ENCODE measurements around the gene GPR68. TPM values are rescaled to one million over a fixed set of nuclear protein-coding genes. Genes with fewer than 3 reads are reported as not detected.
"Not testable (repeated sequence)": the region's sequence is repeated elsewhere in the genome, so short reads cannot be mapped to it uniquely, and the experiment has no call there.

The GPR68 gene
- total RNA-seq, 1 donor from 2014 or later: 1.1 TPM

- DNase-seq (ENCODE audit: low read depth): no peak
- TF ChIP-seq CTCF (conservative IDR thresholded peaks at IDR 0.05; ENCODE audit: low read depth, low read length): no peak
- no peak overlapping the region for H3K4me3 ChIP-seq (ENCODE audit: low read depth, low read length)
Observed at GRCh38 chr14:91231446-91231845, 13.1 kb downstream of the GPR68 start.

- TF ChIP-seq CTCF (conservative IDR thresholded peaks at IDR 0.05; ENCODE audit: low read depth, low read length): no peak
- H3K4me3 ChIP-seq (ENCODE audit: low read depth, low read length): no peak overlapping the region
- DNase-seq (ENCODE audit: low read depth): no peak
Observed at GRCh38 chr14:91230397-91231035, 14.0 kb downstream of the GPR68 start.

- TF ChIP-seq CTCF (conservative IDR thresholded peaks at IDR 0.05; ENCODE audit: low read depth, low read length): no peak
- no peak for DNase-seq (ENCODE audit: low read depth)
- H3K4me3 ChIP-seq (ENCODE audit: low read depth, low read length): no peak overlapping the region
Observed at GRCh38 chr14:91229743-91230200, 14.7 kb downstream of the GPR68 start.

GRCh38 chr14:91229005-91229382, 15.5 kb downstream of the GPR68 start:
- DNase-seq (ENCODE audit: low read depth): no peak
- no peak overlapping the region for H3K4me3 ChIP-seq (ENCODE audit: low read depth, low read length)
- TF ChIP-seq CTCF (conservative IDR thresholded peaks at IDR 0.05; ENCODE audit: low read depth, low read length): no peak

- TF ChIP-seq CTCF (conservative IDR thresholded peaks at IDR 0.05; ENCODE audit: low read depth, low read length): no peak
- peak; percentile 25 for DNase-seq (ENCODE audit: low read depth)
- H3K4me3 ChIP-seq (ENCODE audit: low read depth, low read length): no peak overlapping the region
Observed at GRCh38 chr14:91228112-91229004, 16.1 kb downstream of the GPR68 start.

GRCh38 chr14:91227183-91227628, 17.3 kb downstream of the GPR68 start:
- no peak overlapping the region for H3K4me3 ChIP-seq (ENCODE audit: low read depth, low read length)
- no peak for DNase-seq (ENCODE audit: low read depth)
- TF ChIP-seq CTCF (conservative IDR thresholded peaks at IDR 0.05; ENCODE audit: low read depth, low read length): no peak

- not testable (repeated sequence) for DNase-seq (ENCODE audit: low read depth); H3K4me3 ChIP-seq (ENCODE audit: low read depth, low read length)
Observed at GRCh38 chr14:91226360-91226759, 18.1 kb downstream of the GPR68 start.
